ENCODE measurements around the gene PHACTR1. TPM values are rescaled to one million over a fixed set of nuclear protein-coding genes. Genes with fewer than 3 reads are reported as not detected.
A peak's percentile ranks its signal among the peaks of the same experiment; 100 is the strongest.

PHACTR1 gene
- total and polyA plus RNA-seq, 2 donors = 3.1 to 6.3 TPM

- Histone ChIP-seq H3K4me3 (ENCODE audit: low read length in 2 of 2) (no peak overlapping the region), H3K27ac (ENCODE audit: low read depth in 1 of 2, low read length in 1 of 2) (no peak overlapping the region), H3K36me3 (ENCODE audit: control insufficient read depth in 2 of 2, insufficient read depth in 2 of 2, low read length in 1 of 2) (no peaks in the 10 kb centered on the region), H3K4me1 (ENCODE audit: control insufficient read depth in 2 of 2, insufficient read depth in 2 of 2, low read length in 2 of 2) (no peaks in the 10 kb centered on the region), H3K27me3 (ENCODE audit: control insufficient read depth in 2 of 2, insufficient read depth in 1 of 2, low read length in 1 of 2) (no peaks in the 10 kb centered on the region), H3K9me3 (ENCODE audit: control insufficient read depth in 2 of 2, insufficient read depth in 1 of 2, low read length in 1 of 2) (peaks cover 0 to 1% of the 10 kb centered on the region in 2 donors)
- WGBS = 89% methylated on average over 5 of the region's 5 CpGs
- DNase-seq (ENCODE audit: low read depth in 6 of 9, low spot score in 9 of 9) = no peak
These were observed 234.4 kb downstream of the PHACTR1 start for GRCh38 chr6:12950976-12951375.

GRCh38 chr6:12951415-12951814, 234.8 kb downstream of the PHACTR1 start:
- no peak overlapping the region for H3K27ac ChIP-seq (ENCODE audit: low read depth in 1 of 2, low read length in 1 of 2)
- peaks cover 0 to 1% of the 10 kb centered on the region in 2 donors for H3K9me3 ChIP-seq (ENCODE audit: control insufficient read depth in 2 of 2, insufficient read depth in 1 of 2, low read length in 1 of 2)
- H3K4me1 ChIP-seq (ENCODE audit: control insufficient read depth in 2 of 2, insufficient read depth in 2 of 2, low read length in 2 of 2) = no peaks in the 10 kb centered on the region
- no peak overlapping the region for H3K4me3 ChIP-seq (ENCODE audit: low read length in 2 of 2)
- no peaks in the 10 kb centered on the region for H3K36me3 ChIP-seq (ENCODE audit: control insufficient read depth in 2 of 2, insufficient read depth in 2 of 2, low read length in 1 of 2)
- no peak for DNase-seq (ENCODE audit: low read depth in 6 of 9, low spot score in 9 of 9)
- H3K27me3 ChIP-seq (ENCODE audit: control insufficient read depth in 2 of 2, insufficient read depth in 1 of 2, low read length in 1 of 2) = peaks cover 0 to under 1% of the 10 kb centered on the region in 2 donors

GRCh38 chr6:12952318-12952717, 235.8 kb downstream of the PHACTR1 start:
- Histone ChIP-seq H3K27me3 (ENCODE audit: control insufficient read depth in 2 of 2, insufficient read depth in 1 of 2, low read length in 1 of 2) (peaks cover 0 to 5% of the 10 kb centered on the region in 2 donors), H3K4me3 (ENCODE audit: low read length in 2 of 2) (no peak overlapping the region), H3K9me3 (ENCODE audit: control insufficient read depth in 2 of 2, insufficient read depth in 1 of 2, low read length in 1 of 2) (peaks cover 0 to 1% of the 10 kb centered on the region in 2 donors), H3K4me1 (ENCODE audit: control insufficient read depth in 2 of 2, insufficient read depth in 2 of 2, low read length in 2 of 2) (peaks cover 0 to 5% of the 10 kb centered on the region in 2 donors), H3K27ac (ENCODE audit: low read depth in 1 of 2, low read length in 1 of 2) (no peak overlapping the region), H3K36me3 (ENCODE audit: control insufficient read depth in 2 of 2, insufficient read depth in 2 of 2, low read length in 1 of 2) (no peaks in the 10 kb centered on the region)
- DNase-seq (ENCODE audit: low read depth in 6 of 9, low spot score in 9 of 9) = no peak
- WGBS = 96% methylated on average over 4 of the region's 4 CpGs

GRCh38 chr6:12955956-12956355, 239.4 kb downstream of the PHACTR1 start:
- H3K27ac ChIP-seq (ENCODE audit: low read depth in 1 of 2, low read length in 1 of 2) = no peak overlapping the region
- H3K4me3 ChIP-seq (ENCODE audit: low read length in 2 of 2) = no peak overlapping the region
- WGBS = over 99% methylated on average over 5 of the region's 5 CpGs

GRCh38 chr6:12956991-12957320, 240.4 kb downstream of the PHACTR1 start:
- Histone ChIP-seq H3K27ac (ENCODE audit: low read depth in 1 of 2, low read length in 1 of 2) (peak overlapping the region in 1 of 2 donors; percentile 44), H3K27me3 (ENCODE audit: control insufficient read depth in 2 of 2, insufficient read depth in 1 of 2, low read length in 1 of 2) (peaks cover 0 to 15% of the 10 kb centered on the region in 2 donors), H3K36me3 (ENCODE audit: control insufficient read depth in 2 of 2, insufficient read depth in 2 of 2, low read length in 1 of 2) (no peaks in the 10 kb centered on the region), H3K4me3 (ENCODE audit: low read length in 2 of 2) (peak overlapping the region; percentile 48 to 60), H3K4me1 (ENCODE audit: control insufficient read depth in 2 of 2, insufficient read depth in 2 of 2, low read length in 2 of 2) (peaks cover 0 to 12% of the 10 kb centered on the region in 2 donors), H3K9me3 (ENCODE audit: control insufficient read depth in 2 of 2, insufficient read depth in 1 of 2, low read length in 1 of 2) (no peaks in the 10 kb centered on the region)
- DNase-seq (ENCODE audit: low read depth in 6 of 9, low spot score in 9 of 9) = no peak
- WGBS = under 1% methylated on average over 6 of the region's 6 CpGs

More at GRCh38 chr6:12955956-12956355, 239.4 kb downstream of the PHACTR1 start:
- peaks cover 0 to 15% of the 10 kb centered on the region in 2 donors for H3K27me3 ChIP-seq (ENCODE audit: control insufficient read depth in 2 of 2, insufficient read depth in 1 of 2, low read length in 1 of 2)
- no peak for DNase-seq (ENCODE audit: low read depth in 6 of 9, low spot score in 9 of 9)
- peaks cover 0 to 12% of the 10 kb centered on the region in 2 donors for H3K4me1 ChIP-seq (ENCODE audit: control insufficient read depth in 2 of 2, insufficient read depth in 2 of 2, low read length in 2 of 2)
- no peaks in the 10 kb centered on the region for H3K36me3 ChIP-seq (ENCODE audit: control insufficient read depth in 2 of 2, insufficient read depth in 2 of 2, low read length in 1 of 2)
- H3K9me3 ChIP-seq (ENCODE audit: control insufficient read depth in 2 of 2, insufficient read depth in 1 of 2, low read length in 1 of 2) = no peaks in the 10 kb centered on the region

- peaks cover 0 to 15% of the 10 kb centered on the region in 2 donors for H3K27me3 ChIP-seq (ENCODE audit: control insufficient read depth in 2 of 2, insufficient read depth in 1 of 2, low read length in 1 of 2)
- peaks cover 0 to 12% of the 10 kb centered on the region in 2 donors for H3K4me1 ChIP-seq (ENCODE audit: control insufficient read depth in 2 of 2, insufficient read depth in 2 of 2, low read length in 2 of 2)
- no peaks in the 10 kb centered on the region for H3K36me3 ChIP-seq (ENCODE audit: control insufficient read depth in 2 of 2, insufficient read depth in 2 of 2, low read length in 1 of 2)
- DNase-seq (ENCODE audit: low read depth in 6 of 9, low spot score in 9 of 9) = peak in 6 of 9 donors; percentile 10 to 60 (median 22)
- WGBS = 1% methylated on average over 24 of the region's 24 CpGs
- peak overlapping the region in 1 of 2 donors; percentile 44 for H3K27ac ChIP-seq (ENCODE audit: low read depth in 1 of 2, low read length in 1 of 2)
- H3K4me3 ChIP-seq (ENCODE audit: low read length in 2 of 2) = peak overlapping the region; percentile 48 to 60
- no peaks in the 10 kb centered on the region for H3K9me3 ChIP-seq (ENCODE audit: control insufficient read depth in 2 of 2, insufficient read depth in 1 of 2, low read length in 1 of 2)
These were observed 240.9 kb downstream of the PHACTR1 start for GRCh38 chr6:12957321-12958051.

GRCh38 chr6:12958052-12958706, 241.6 kb downstream of the PHACTR1 start:
- peak overlapping the region in 1 of 2 donors; percentile 60 for H3K4me3 ChIP-seq (ENCODE audit: low read length in 2 of 2)
- H3K36me3 ChIP-seq (ENCODE audit: control insufficient read depth in 2 of 2, insufficient read depth in 2 of 2, low read length in 1 of 2) = no peaks in the 10 kb centered on the region
- peak overlapping the region in 1 of 2 donors; percentile 18 for H3K27ac ChIP-seq (ENCODE audit: low read depth in 1 of 2, low read length in 1 of 2)
- H3K4me1 ChIP-seq (ENCODE audit: control insufficient read depth in 2 of 2, insufficient read depth in 2 of 2, low read length in 2 of 2) = peaks cover 0 to 12% of the 10 kb centered on the region in 2 donors
- H3K9me3 ChIP-seq (ENCODE audit: control insufficient read depth in 2 of 2, insufficient read depth in 1 of 2, low read length in 1 of 2) = no peaks in the 10 kb centered on the region
- 29% methylated on average over 9 of the region's 9 CpGs for WGBS
- DNase-seq (ENCODE audit: low read depth in 6 of 9, low spot score in 9 of 9) = no peak
- peaks cover 0 to 15% of the 10 kb centered on the region in 2 donors for H3K27me3 ChIP-seq (ENCODE audit: control insufficient read depth in 2 of 2, insufficient read depth in 1 of 2, low read length in 1 of 2)

- H3K36me3 ChIP-seq (ENCODE audit: control insufficient read depth in 2 of 2, insufficient read depth in 2 of 2, low read length in 1 of 2) = no peaks in the 10 kb centered on the region
- peaks cover 0 to 8% of the 10 kb centered on the region in 2 donors for H3K4me1 ChIP-seq (ENCODE audit: control insufficient read depth in 2 of 2, insufficient read depth in 2 of 2, low read length in 2 of 2)
- no peaks in the 10 kb centered on the region for H3K9me3 ChIP-seq (ENCODE audit: control insufficient read depth in 2 of 2, insufficient read depth in 1 of 2, low read length in 1 of 2)
- H3K4me3 ChIP-seq (ENCODE audit: low read length in 2 of 2) = no peak overlapping the region
- peaks cover 0 to 12% of the 10 kb centered on the region in 2 donors for H3K27me3 ChIP-seq (ENCODE audit: control insufficient read depth in 2 of 2, insufficient read depth in 1 of 2, low read length in 1 of 2)
- 95% methylated on average over 4 of the region's 4 CpGs for WGBS
- no peak for DNase-seq (ENCODE audit: low read depth in 6 of 9, low spot score in 9 of 9)
- H3K27ac ChIP-seq (ENCODE audit: low read depth in 1 of 2, low read length in 1 of 2) = no peak overlapping the region
These were observed 245.2 kb downstream of the PHACTR1 start for GRCh38 chr6:12961761-12962160.

- DNase-seq (ENCODE audit: low read depth in 6 of 9, low spot score in 9 of 9) = no peak
- Histone ChIP-seq H3K9me3 (ENCODE audit: control insufficient read depth in 2 of 2, insufficient read depth in 1 of 2, low read length in 1 of 2) (no peaks in the 10 kb centered on the region), H3K27me3 (ENCODE audit: control insufficient read depth in 2 of 2, insufficient read depth in 1 of 2, low read length in 1 of 2) (peaks cover 0 to 8% of the 10 kb centered on the region in 2 donors), H3K36me3 (ENCODE audit: control insufficient read depth in 2 of 2, insufficient read depth in 2 of 2, low read length in 1 of 2) (no peaks in the 10 kb centered on the region), H3K27ac (ENCODE audit: low read depth in 1 of 2, low read length in 1 of 2) (no peak overlapping the region), H3K4me3 (ENCODE audit: low read length in 2 of 2) (no peak overlapping the region), H3K4me1 (ENCODE audit: control insufficient read depth in 2 of 2, insufficient read depth in 2 of 2, low read length in 2 of 2) (peaks cover 0 to 5% of the 10 kb centered on the region in 2 donors)
- 96% methylated on average over 1 of the region's 1 CpG for WGBS
These were observed 246.0 kb downstream of the PHACTR1 start for GRCh38 chr6:12962529-12962928.

All from thymus (tissue), 11 donors.